ENCODE data around the gene EGFLAM.
A peak's percentile ranks its signal among the peaks of the same experiment; 100 is the strongest.

Gene EGFLAM

GRCh38 chr5:38442247-38442573 is 183.9 kb downstream of the EGFLAM start:
- no peaks in the 10 kb centered on the region for H3K4me1 Mint-ChIP-seq
- ATAC-seq (replicated peaks; ENCODE audit: extremely low read depth, poor library complexity, severe bottlenecking): no peak

GRCh38 chr5:38443390-38443789 is 185.0 kb downstream of the EGFLAM start:
- Mint-ChIP-seq H3K36me3 (ENCODE audit: insufficient read depth) (no peaks in the 10 kb centered on the region), H3K27ac (ENCODE audit: low read depth) (no peak overlapping the region), H3K9me3 (no peaks in the 10 kb centered on the region), H3K4me3 (no peak overlapping the region), H3K4me1 (no peaks in the 10 kb centered on the region), H3K27me3 (peaks cover 73% of the 10 kb centered on the region)
- ATAC-seq (replicated peaks; ENCODE audit: extremely low read depth, poor library complexity, severe bottlenecking) (no peak), DNase-seq (ENCODE audit: low spot score in 2 of 2) (no peak)

More at GRCh38 chr5:38442247-38442573, 183.9 kb downstream of the EGFLAM start:
- DNase-seq (ENCODE audit: low spot score in 2 of 2): no peak
- H3K4me3 Mint-ChIP-seq: no peak overlapping the region
- H3K27me3 Mint-ChIP-seq: peaks cover 66% of the 10 kb centered on the region
- H3K9me3 Mint-ChIP-seq: no peaks in the 10 kb centered on the region
- no peaks in the 10 kb centered on the region for H3K36me3 Mint-ChIP-seq (ENCODE audit: insufficient read depth)
- H3K27ac Mint-ChIP-seq (ENCODE audit: low read depth): no peak overlapping the region

GRCh38 chr5:38445374-38446028 is 187.1 kb downstream of the EGFLAM start:
- H3K9me3 Mint-ChIP-seq: no peaks in the 10 kb centered on the region
- H3K36me3 Mint-ChIP-seq (ENCODE audit: insufficient read depth): no peaks in the 10 kb centered on the region
- H3K4me3 Mint-ChIP-seq: no peak overlapping the region
- no peak for ATAC-seq (replicated peaks; ENCODE audit: extremely low read depth, poor library complexity, severe bottlenecking)
- DNase-seq (ENCODE audit: low spot score in 2 of 2): no peak
- peaks cover 75% of the 10 kb centered on the region for H3K27me3 Mint-ChIP-seq
- no peak overlapping the region for H3K27ac Mint-ChIP-seq (ENCODE audit: low read depth)
- peaks cover 5% of the 10 kb centered on the region for H3K4me1 Mint-ChIP-seq

GRCh38 chr5:38446029-38446522 is 187.7 kb downstream of the EGFLAM start:
- H3K4me3 Mint-ChIP-seq: no peak overlapping the region
- peaks cover 78% of the 10 kb centered on the region for H3K27me3 Mint-ChIP-seq
- H3K27ac Mint-ChIP-seq (ENCODE audit: low read depth): no peak overlapping the region
- H3K4me1 Mint-ChIP-seq: peaks cover 11% of the 10 kb centered on the region
- no peak for DNase-seq (ENCODE audit: low spot score in 2 of 2)
- no peaks in the 10 kb centered on the region for H3K36me3 Mint-ChIP-seq (ENCODE audit: insufficient read depth)
- ATAC-seq (replicated peaks; ENCODE audit: extremely low read depth, poor library complexity, severe bottlenecking): no peak
- H3K9me3 Mint-ChIP-seq: no peaks in the 10 kb centered on the region

GRCh38 chr5:38447056-38447455 is 188.7 kb downstream of the EGFLAM start:
- Mint-ChIP-seq H3K27me3 (peaks cover 74% of the 10 kb centered on the region), H3K4me3 (no peak overlapping the region), H3K36me3 (ENCODE audit: insufficient read depth) (no peaks in the 10 kb centered on the region), H3K9me3 (no peaks in the 10 kb centered on the region), H3K4me1 (peaks cover 11% of the 10 kb centered on the region), H3K27ac (ENCODE audit: low read depth) (no peak overlapping the region)
- ATAC-seq (replicated peaks; ENCODE audit: extremely low read depth, poor library complexity, severe bottlenecking): no peak
- no peak for DNase-seq (ENCODE audit: low spot score in 2 of 2)

- no peak for DNase-seq (ENCODE audit: low spot score in 2 of 2)
- Mint-ChIP-seq H3K27me3 (peaks cover 74% of the 10 kb centered on the region), H3K4me3 (no peak overlapping the region), H3K9me3 (no peaks in the 10 kb centered on the region), H3K4me1 (peaks cover 18% of the 10 kb centered on the region), H3K27ac (ENCODE audit: low read depth) (no peak overlapping the region), H3K36me3 (ENCODE audit: insufficient read depth) (no peaks in the 10 kb centered on the region)
- ATAC-seq (replicated peaks; ENCODE audit: extremely low read depth, poor library complexity, severe bottlenecking): no peak
Measured at GRCh38 chr5:38447786-38448185, 189.4 kb downstream of the EGFLAM start.

- H3K4me1 Mint-ChIP-seq: peaks cover 27% of the 10 kb centered on the region
- no peaks in the 10 kb centered on the region for H3K9me3 Mint-ChIP-seq
- peaks cover 3% of the 10 kb centered on the region for H3K36me3 Mint-ChIP-seq (ENCODE audit: insufficient read depth)
- no peak overlapping the region for H3K27ac Mint-ChIP-seq (ENCODE audit: low read depth)
- DNase-seq (ENCODE audit: low spot score in 2 of 2) (no peak), ATAC-seq (replicated peaks; ENCODE audit: extremely low read depth, poor library complexity, severe bottlenecking) (no peak)
- no peak overlapping the region for H3K4me3 Mint-ChIP-seq
- H3K27me3 Mint-ChIP-seq: peaks cover 73% of the 10 kb centered on the region
Measured at GRCh38 chr5:38448568-38449350, 190.4 kb downstream of the EGFLAM start.

GRCh38 chr5:38450627-38451026 is 192.3 kb downstream of the EGFLAM start:
- DNase-seq (ENCODE audit: low spot score in 2 of 2) (no peak), ATAC-seq (replicated peaks; ENCODE audit: extremely low read depth, poor library complexity, severe bottlenecking) (no peak)
- Mint-ChIP-seq H3K4me3 (no peak overlapping the region), H3K4me1 (peaks cover 42% of the 10 kb centered on the region), H3K36me3 (ENCODE audit: insufficient read depth) (peaks cover 3% of the 10 kb centered on the region), H3K27me3 (peaks cover 63% of the 10 kb centered on the region), H3K9me3 (no peaks in the 10 kb centered on the region), H3K27ac (ENCODE audit: low read depth) (no peak overlapping the region)

GRCh38 chr5:38451074-38451725 is 192.8 kb downstream of the EGFLAM start:
- Mint-ChIP-seq H3K9me3 (no peaks in the 10 kb centered on the region), H3K4me3 (no peak overlapping the region), H3K4me1 (peaks cover 47% of the 10 kb centered on the region), H3K27me3 (peaks cover 63% of the 10 kb centered on the region), H3K36me3 (ENCODE audit: insufficient read depth) (peaks cover 3% of the 10 kb centered on the region), H3K27ac (ENCODE audit: low read depth) (no peak overlapping the region)
- ATAC-seq (replicated peaks; ENCODE audit: extremely low read depth, poor library complexity, severe bottlenecking) (no peak), DNase-seq (ENCODE audit: low spot score in 2 of 2) (no peak)

- Mint-ChIP-seq H3K36me3 (ENCODE audit: insufficient read depth) (peaks cover 3% of the 10 kb centered on the region), H3K4me1 (peaks cover 51% of the 10 kb centered on the region), H3K9me3 (no peaks in the 10 kb centered on the region), H3K27ac (ENCODE audit: low read depth) (no peak overlapping the region), H3K4me3 (no peak overlapping the region), H3K27me3 (peaks cover 63% of the 10 kb centered on the region)
- ATAC-seq (replicated peaks; ENCODE audit: extremely low read depth, poor library complexity, severe bottlenecking) (no peak), DNase-seq (ENCODE audit: low spot score in 2 of 2) (no peak)
Measured at GRCh38 chr5:38452201-38452600, 193.8 kb downstream of the EGFLAM start.

- Mint-ChIP-seq H3K4me3 (peak overlapping the region; percentile 53), H3K36me3 (ENCODE audit: insufficient read depth) (peaks cover 3% of the 10 kb centered on the region), H3K27ac (ENCODE audit: low read depth) (peak overlapping the region; percentile 27), H3K4me1 (peaks cover 51% of the 10 kb centered on the region), H3K27me3 (peaks cover 67% of the 10 kb centered on the region), H3K9me3 (no peaks in the 10 kb centered on the region)
- ATAC-seq (replicated peaks; ENCODE audit: extremely low read depth, poor library complexity, severe bottlenecking) (peak; percentile 88), DNase-seq (ENCODE audit: low spot score in 2 of 2) (peak; percentile 25 to 64)
Measured at GRCh38 chr5:38453506-38453905, 195.1 kb downstream of the EGFLAM start.

- peak overlapping the region; percentile 53 for H3K4me3 Mint-ChIP-seq
- H3K27ac Mint-ChIP-seq (ENCODE audit: low read depth): peak overlapping the region; percentile 27
- H3K9me3 Mint-ChIP-seq: no peaks in the 10 kb centered on the region
- H3K27me3 Mint-ChIP-seq: peaks cover 67% of the 10 kb centered on the region
- peaks cover 50% of the 10 kb centered on the region for H3K4me1 Mint-ChIP-seq
- ATAC-seq (replicated peaks; ENCODE audit: extremely low read depth, poor library complexity, severe bottlenecking) (no peak), DNase-seq (ENCODE audit: low spot score in 2 of 2) (no peak)
- peaks cover 3% of the 10 kb centered on the region for H3K36me3 Mint-ChIP-seq (ENCODE audit: insufficient read depth)
Measured at GRCh38 chr5:38453921-38454320, 195.6 kb downstream of the EGFLAM start.
